K562 (cell line): ENCODE results near the gene AP2S1. TPM values are rescaled to one million over a fixed set of nuclear protein-coding genes. Genes with fewer than 3 reads are reported as not detected.

ENCODE experiments used
- ATAC-seq: fragments of 200-7000 bp; cut with Tn5 transposase; 3 replicates; pipeline ENCODE4 v1.9.1; 2020; ENCODE audit warnings: moderate library complexity
- BruUV-seq: library from RNA; stranded (reverse); fragments of 400-500 nt; replicated peaks from 2 replicates; lab custom pipeline; 2021; lab: Mats Ljungman, UMichigan
- CTCF ChIA-PET: fragments of 300-600 bp; formaldehyde crosslinking; extraction: SDS; loops from one replicate; lab custom pipeline; 2021; ENCODE audit warnings: low intra/inter-chr PET ratio; lab: Yijun Ruan, JAX
- POLR2A ChIA-PET: fragments of 300-600, 350-650 bp; sonication (Branson Sonifier 250); formaldehyde crosslinking; extraction: SDS; loops from one replicate; lab custom pipeline; 2021; ENCODE audit warnings: antibody characterized with exemption, inconsistent platforms; lab: Yijun Ruan, JAX
- DNase-seq, 4 experiments: peaks; one replicate each; pipeline versions ENCODE4 v3.0.0 to v3.0.0-alpha.2; 2011 to 2018; ENCODE audit warnings: low spot score in 3 of 4, mixed read lengths in 3 of 4; ENCODE audit errors: extremely low read depth in 1 of 4
- FAIRE-seq: peaks from 2 replicates; lab custom pipeline; 2011; peaks lifted over from hg19 to GRCh38; lab: Jason Lieb, UNC
- H2AFZ ChIP-seq: 2 replicates; pipeline ENCODE4 v1.6.0; 2011; ENCODE audit warnings: low read depth, low read length, control low read depth, inconsistent platforms
- H3K27ac ChIP-seq: fragments of 200-600 bp; 3 replicates; pipeline ENCODE4 v1.8.0; 2011; ENCODE audit warnings: low read depth, mild to moderate bottlenecking, control low read depth, inconsistent platforms, low read length, moderate library complexity, mixed read lengths; ENCODE audit errors: extremely low read depth
- H3K27me3 ChIP-seq, 2 experiments: fragments of 300-600 bp in 1 of 2; 2 replicates in 1 of 2; 3 replicates in 1 of 2; pipeline versions ENCODE4 v1.6.0 to v1.8.0; 2011; ENCODE audit warnings: inconsistent platforms in 2 of 2, low read length in 2 of 2, mild to moderate bottlenecking in 1 of 2, mixed read lengths in 1 of 2, moderate library complexity in 1 of 2; ENCODE audit not compliant: control insufficient read depth in 2 of 2, insufficient read depth in 2 of 2
- H3K36me3 ChIP-seq: fragments of 300-600 bp; 3 replicates; pipeline ENCODE4 v1.8.0; 2011; ENCODE audit warnings: mild to moderate bottlenecking, low read length, inconsistent platforms; ENCODE audit not compliant: control insufficient read depth, insufficient read depth
- H3K4me1 ChIP-seq, 2 experiments: fragments of 200-600 bp in 1 of 2; replicated peaks in 1 of 2; 2 replicates in 1 of 2; 3 replicates in 1 of 2; pipeline versions ENCODE4 v1.5.1 to v1.8.0; 2011; ENCODE audit warnings: inconsistent platforms in 2 of 2, low read length in 2 of 2, mild to moderate bottlenecking in 1 of 2, mixed read lengths in 1 of 2, moderate library complexity in 1 of 2; ENCODE audit not compliant: control insufficient read depth in 2 of 2, insufficient read depth in 2 of 2
- H3K4me2 ChIP-seq: 2 replicates; pipeline ENCODE4 v1.6.1; 2011; ENCODE audit warnings: low read length, control low read depth, inconsistent platforms, mixed read lengths; ENCODE audit not compliant: insufficient read depth
- H3K4me3 ChIP-seq: fragments of 200-600 bp; sonication (generic), shearing (Covaris generic); 2 replicates; pipeline ENCODE4 v1.5.1; 2016; ENCODE audit warnings: control low read depth, inconsistent platforms
- H3K79me2 ChIP-seq: fragments of 200-600 bp; 3 replicates; pipeline ENCODE4 v1.8.0; 2011; ENCODE audit warnings: low read length, inconsistent platforms; ENCODE audit not compliant: control insufficient read depth, insufficient read depth
- H3K9ac ChIP-seq, 2 experiments: 2 replicates each; pipeline versions ENCODE4 v1.6.0 to v1.6.1; 2011; ENCODE audit warnings: low read depth in 2 of 2, low read length in 2 of 2, control low read depth in 1 of 2, inconsistent platforms in 1 of 2, mild to moderate bottlenecking in 1 of 2, mixed read lengths in 1 of 2; ENCODE audit not compliant: insufficient read depth in 1 of 2
- H3K9me1 ChIP-seq: one replicate; pipeline ENCODE4 v1.6.0; 2011; ENCODE audit warnings: inconsistent platforms, mild to moderate bottlenecking, low read length, moderate library complexity; ENCODE audit not compliant: control insufficient read depth, insufficient read depth
- H3K9me3 ChIP-seq: replicated peaks from 2 replicates; pipeline ENCODE4 v1.5.1; 2011; ENCODE audit warnings: low read depth, low read length, inconsistent platforms; ENCODE audit not compliant: control insufficient read depth, insufficient read depth
- H4K20me1 ChIP-seq: replicated peaks from 2 replicates; pipeline ENCODE4 v1.6.1; 2011; ENCODE audit warnings: low read length, inconsistent platforms, mixed read lengths; ENCODE audit not compliant: control insufficient read depth, insufficient read depth
- ASH1L ChIP-seq: fragments of 450-650 bp; IDR thresholded peaks from 2 replicates; pipeline ENCODE4 v1.6.1; 2018; ENCODE audit warnings: borderline replicate concordance, mild to moderate bottlenecking, low read depth; ENCODE audit not compliant: partially characterized antibody
- BACH1 ChIP-seq: fragments of 200-800 bp; sonication (Bioruptor generic); IDR thresholded peaks from 2 replicates; pipeline ENCODE4 v1.6.1; 2016; ENCODE audit warnings: missing genetic modification characterization, missing compliant biosample characterization
- CHD2 ChIP-seq: IDR thresholded peaks from 2 replicates; pipeline ENCODE4 v1.6.1; 2011; ENCODE audit warnings: low read depth, low read length
- DMBX1 ChIP-seq: fragments of 250-450 bp; sonication (Bioruptor Pico); IDR thresholded peaks from 2 replicates; pipeline ENCODE4 v1.8.0; 2022; ENCODE audit warnings: inconsistent platforms, mild to moderate bottlenecking, moderate library complexity, borderline replicate concordance
- HEY1 ChIP-seq: fragments of 250-450 bp; sonication (Bioruptor Pico); IDR thresholded peaks from 2 replicates; pipeline ENCODE4 v1.5.0; 2020; ENCODE audit warnings: mild to moderate bottlenecking, moderate library complexity, borderline replicate concordance
- MBD2 ChIP-seq: sonication (generic); IDR thresholded peaks from 2 replicates; pipeline ENCODE4 v1.6.1; 2016; ENCODE audit warnings: low read depth, borderline replicate concordance
- MYNN ChIP-seq, 2 experiments: sonication (generic); formaldehyde crosslinking in 1 of 2; IDR thresholded peaks; 2 replicates each; pipeline versions ENCODE4 v1.5.0 to v1.6.1; 2016 to 2020; ENCODE audit warnings: antibody characterized with exemption in 1 of 2, missing genetic modification reagents in 1 of 2
- PHTF2 ChIP-seq: fragments of 250-450 bp; sonication (Bioruptor Pico); IDR thresholded peaks from 2 replicates; pipeline ENCODE4 v1.5.0; 2021; ENCODE audit warnings: mild to moderate bottlenecking
- PTBP1 ChIP-seq: fragments of 200-400 bp; formaldehyde crosslinking; IDR thresholded peaks from 2 replicates; pipeline ENCODE4 v1.6.1; 2017; ENCODE audit warnings: low read depth, low read length
- SMAD1 ChIP-seq: fragments of 150-350 bp; IDR thresholded peaks from 2 replicates; pipeline ENCODE4 v1.6.1; 2014; ENCODE audit warnings: low read length, low read depth; ENCODE audit not compliant: partially characterized antibody
- SMARCA4 ChIP-seq: fragments of 450-650 bp; IDR thresholded peaks from 2 replicates; pipeline ENCODE4 v1.6.1; 2016
- ZNF384 ChIP-seq: IDR thresholded peaks from 2 replicates; pipeline ENCODE4 v1.6.1; 2012; ENCODE audit warnings: low read depth, low read length, improper control_type of control experiment
- ZNF449 ChIP-seq: fragments of 250-450 bp; sonication (Bioruptor Pico); IDR thresholded peaks from 2 replicates; pipeline ENCODE4 v1.8.0; 2022; ENCODE audit warnings: moderate library complexity, mild to moderate bottlenecking, inconsistent platforms
- ZNF655 ChIP-seq: fragments of 250-450 bp; sonication (Bioruptor Pico); IDR thresholded peaks from 2 replicates; pipeline ENCODE4 v1.5.0; 2021
- ZNF780A ChIP-seq: fragments of 250-450 bp; sonication (Bioruptor Pico); IDR thresholded peaks from 2 replicates; pipeline ENCODE4 v1.5.0; 2021; ENCODE audit warnings: mild to moderate bottlenecking
- WGBS: fragments of 100-300 bp; shearing (Covaris generic); methylation state at CpG from one replicate; pipeline ENCODE4 v1.1.6; 2016; ENCODE audit warnings: low coverage, mixed read lengths; ENCODE audit not compliant: insufficient coverage; ENCODE audit errors: missing lambda C conversion rate; 5-methylcytosine and 5-hydroxymethylcytosine counted together
- in situ Hi-C: fragments of 300-500 bp; cut with MboI; formaldehyde crosslinking; loops from 4 replicates; pipeline ENCODE4 v1.15.0; 2018; ENCODE audit warnings: inconsistent platforms, mixed read lengths
- intact Hi-C: fragments of 100-400 bp; cut with micrococcal nuclease; formaldehyde crosslinking; loops from 2 replicates; pipeline ENCODE4 v1.14.2; 2022
- polyA plus RNA-seq, 8 experiments: library from polyadenylated mRNA; depleted of rRNA in 4 of 8; stranded (reverse) in 5 of 8; unstranded in 3 of 8; fragments of >200 nt; fragmentation: Nextera tagmentation in 2 of 8; fragmentation: Illumina TruSeq in 1 of 8; extraction: Ambion mirVana in 2 of 8; extraction: Trizol in 1 of 8; gene quantifications; 2 replicates each; pipeline versions ENCODE4 v1.2.1 to v1.2.3, GENCODE V29; 2011 to 2014; ENCODE audit warnings: inconsistent platforms in 1 of 8, missing spikeins in 1 of 8
- total RNA-seq, 7 experiments: library from RNA; depleted of rRNA in 6 of 7; stranded (reverse); fragments of >200 nt in 6 of 7; fragmentation: Illumina TruSeq in 2 of 7; extraction: Trizol in 2 of 7; gene quantifications; 2 replicates each; pipeline versions ENCODE4 v1.2.1 to v1.2.3, GENCODE V29; 2011 to 2021; ENCODE audit warnings: low replicate concordance in 1 of 7
- TF ChIP-seq, protein P1 (sequence below): fragments of 450-650 bp; formaldehyde crosslinking; IDR thresholded peaks from 2 replicates; pipeline ENCODE4 v1.4.0; 2020; ENCODE audit warnings: mild to moderate bottlenecking, mixed read lengths

AP2S1 gene
- total and polyA plus RNA-seq, 9 of the 15 experiments (the other 6 are each of a cell fraction or from before 2014, with no cell fraction given) = 32.4 to 294 (median 136) TPM

DNA sequence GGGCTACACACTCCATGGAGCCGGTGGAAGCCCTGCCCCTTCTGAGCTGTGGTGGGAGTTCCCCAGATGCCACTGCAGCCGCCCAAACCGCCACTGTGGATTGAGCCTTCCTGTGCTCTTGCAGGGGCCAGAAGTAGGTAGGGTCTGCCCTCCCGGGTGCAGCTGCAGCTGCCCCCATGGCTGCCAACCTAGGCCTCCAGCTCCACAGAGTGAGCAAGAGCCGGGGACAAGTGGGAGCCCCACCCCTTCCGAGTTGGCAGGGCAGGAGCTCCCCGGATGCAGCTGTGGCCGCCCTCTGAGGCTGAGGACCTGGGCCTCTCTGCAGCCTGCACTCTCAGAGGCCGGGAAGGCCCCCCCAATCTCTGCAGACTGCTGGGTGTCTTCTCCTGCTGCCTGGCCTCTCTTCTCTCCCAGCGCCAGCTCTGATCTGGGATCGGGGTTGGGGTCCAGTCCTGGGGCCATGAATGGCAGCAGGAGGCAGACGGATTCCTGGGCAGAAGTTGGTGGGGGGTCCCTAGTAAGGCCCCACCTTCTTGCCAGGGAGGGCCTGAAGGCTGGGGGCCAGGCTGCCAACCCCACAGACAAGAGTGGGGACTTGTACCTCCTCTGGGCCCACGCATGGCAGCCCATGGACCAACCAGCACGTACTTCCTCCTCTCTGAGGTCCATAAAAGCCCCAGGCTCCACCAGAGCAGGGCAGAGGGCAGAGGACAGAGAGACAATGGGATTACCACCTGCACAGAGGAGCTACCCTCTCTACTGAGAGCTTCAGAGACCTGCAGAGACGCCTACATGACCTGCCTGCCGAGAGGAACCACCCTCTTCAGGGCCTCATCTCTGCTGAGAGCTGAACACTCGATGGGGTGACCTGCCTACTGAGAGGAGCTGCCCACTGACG is 28.9 kb downstream of the AP2S1 start (continued):
- TF ChIP-seq, protein P1, sequence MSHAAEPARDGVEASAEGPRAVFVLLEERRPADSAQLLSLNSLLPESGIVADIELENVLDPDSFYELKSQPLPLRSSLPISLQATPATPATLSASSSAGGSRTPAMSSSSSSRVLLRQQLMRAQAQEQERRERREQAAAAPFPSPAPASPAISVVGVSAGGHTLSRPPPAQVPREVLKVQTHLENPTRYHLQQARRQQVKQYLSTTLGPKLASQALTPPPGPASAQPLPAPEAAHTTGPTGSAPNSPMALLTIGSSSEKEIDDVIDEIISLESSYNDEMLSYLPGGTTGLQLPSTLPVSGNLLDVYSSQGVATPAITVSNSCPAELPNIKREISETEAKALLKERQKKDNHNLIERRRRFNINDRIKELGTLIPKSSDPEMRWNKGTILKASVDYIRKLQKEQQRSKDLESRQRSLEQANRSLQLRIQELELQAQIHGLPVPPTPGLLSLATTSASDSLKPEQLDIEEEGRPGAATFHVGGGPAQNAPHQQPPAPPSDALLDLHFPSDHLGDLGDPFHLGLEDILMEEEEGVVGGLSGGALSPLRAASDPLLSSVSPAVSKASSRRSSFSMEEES (CRISPR knock-in tag) = no peak
- TF ChIP-seq HEY1 (CRISPR knock-in tag) (no peak), SMAD1 (no peak), ZNF384 (no peak), MYNN (IDR thresholded peaks at IDR 0.05) (no peak), MYNN (CRISPR knock-in tag; IDR thresholded peaks at IDR 0.05) (no peak), PTBP1 (no peak)

GRCh38 chr19:46818812-46819211 is 31.8 kb downstream of the AP2S1 start:
- H3K9me3 ChIP-seq = no peaks in the 10 kb centered on the region
- FAIRE-seq = peak; percentile 67
- CTCF ChIA-PET = no interaction called here
- peak overlapping the region; percentile 63; the same call in 1 of the 2 replicates for H2AFZ ChIP-seq
- H3K4me1 ChIP-seq = peaks cover 2 to 12% of the 10 kb centered on the region in 2 experiments; a peak in 2 of 5 replicates
- intact Hi-C loops = no loop called here
- no peaks in the 10 kb centered on the region for H3K9me1 ChIP-seq
- H3K27me3 ChIP-seq = no peaks in the 10 kb centered on the region
- 34% methylated on average over 2 of the region's 2 CpGs for WGBS
- peak; percentile 95 for ATAC-seq
- no peak overlapping the region; the same call in 1 of the 2 replicates for H3K4me2 ChIP-seq
- POLR2A ChIA-PET = interaction anchor here (1.1 to 1.7 kb wide), 2 partner anchors 34 to 53 kb away, joined by 3 to 6 read pairs; no protein-coding TSS in a partner anchor
- H3K27ac ChIP-seq = no peak overlapping the region
- H3K9ac ChIP-seq = no peak overlapping the region
- no peaks in the 10 kb centered on the region for H3K36me3 ChIP-seq
- no peak overlapping the region for H3K4me3 ChIP-seq
- H4K20me1 ChIP-seq = no peaks in the 10 kb centered on the region
- BruUV-seq = no TSS peak
- no peaks in the 10 kb centered on the region for H3K79me2 ChIP-seq
- peak in 3 of 4 experiments; percentile 48 to 76 (median 58) for DNase-seq
- in situ Hi-C loops = no loop called here
- TF ChIP-seq ZNF449 (CRISPR knock-in tag) (peak; percentile 59; the same call in 1 of the 2 replicates), ZNF780A (no peak), ZNF655 (CRISPR knock-in tag) (no peak), MBD2 (peak; percentile 88), SMARCA4 (no peak), DMBX1 (CRISPR knock-in tag) (peak; percentile 16; the same call in 1 of the 2 replicates), BACH1 (tag) (peak; percentile 63; the same call in 1 of the 2 replicates), PHTF2 (CRISPR knock-in tag) (no peak), ASH1L (peak; percentile 95), CHD2 (peak; percentile 59; the same call in 1 of the 2 replicates)
